H1 (cell line): ENCODE results near the gene INF2.

Source experiments
- CTCF ChIP-seq, 3 experiments: IDR thresholded peaks; 1 replicate in 2 of 3; 2 replicates in 1 of 3; pipeline versions ENCODE4 v1.5.1 to v1.6.1; 2011; ENCODE audit warnings: low read length in 3 of 3, mild to moderate bottlenecking in 3 of 3, inconsistent platforms in 2 of 3, low read depth in 1 of 3, moderate library complexity in 1 of 3; ENCODE audit not compliant: insufficient read depth in 1 of 3; ENCODE audit errors: control extremely low read depth in 1 of 3
- EP300 ChIP-seq, 2 experiments: IDR thresholded peaks; 1 replicate in 1 of 2; 2 replicates in 1 of 2; pipeline ENCODE4 v1.6.1; 2011 to 2012; ENCODE audit warnings: low read depth in 2 of 2, low read length in 2 of 2, mild to moderate bottlenecking in 2 of 2, borderline replicate concordance in 1 of 2, inconsistent platforms in 1 of 2, moderate library complexity in 1 of 2
- EZH2 ChIP-seq: fragments of 200-600 bp; sonication (generic); IDR thresholded peaks from 2 replicates; pipeline ENCODE4 v1.7.1; 2012; ENCODE audit warnings: low read depth, mild to moderate bottlenecking, moderate library complexity, low read length, inconsistent platforms; ENCODE audit not compliant: severe bottlenecking
- GTF2F1 ChIP-seq: IDR thresholded peaks from 2 replicates; pipeline ENCODE4 v1.6.1; 2012; ENCODE audit warnings: low read depth, low read length, improper control_type of control experiment, borderline replicate concordance
- MAFK ChIP-seq: IDR thresholded peaks from 2 replicates; pipeline ENCODE4 v1.6.1; 2012; ENCODE audit warnings: low read depth, mild to moderate bottlenecking, improper control_type of control experiment, low read length
- MAX ChIP-seq: IDR thresholded peaks from 2 replicates; pipeline ENCODE4 v1.6.1; 2012; ENCODE audit warnings: inconsistent platforms
- NRF1 ChIP-seq: IDR thresholded peaks from 2 replicates; pipeline ENCODE4 v1.6.1; 2011; ENCODE audit warnings: mild to moderate bottlenecking, low read depth, low read length, improper control_type of control experiment
- POLR2A ChIP-seq, 2 experiments: IDR thresholded peaks; 1 replicate in 1 of 2; 2 replicates in 1 of 2; pipeline ENCODE4 v1.6.1; 2011; ENCODE audit warnings: low read depth in 2 of 2, low read length in 2 of 2, mild to moderate bottlenecking in 2 of 2; ENCODE audit errors: control extremely low read depth in 1 of 2
- RFX5 ChIP-seq: IDR thresholded peaks from 2 replicates; pipeline ENCODE4 v1.6.1; 2011; ENCODE audit warnings: low read depth, low read length, improper control_type of control experiment, borderline replicate concordance
- RNF2 ChIP-seq: fragments of 200-900, 300-1000 bp; sonication (generic); IDR thresholded peaks from 2 replicates; pipeline ENCODE4 v1.7.1; 2016; ENCODE audit warnings: borderline replicate concordance, low read depth, mild to moderate bottlenecking, antibody characterized with exemption, low read length; ENCODE audit not compliant: poor library complexity, severe bottlenecking; ENCODE audit errors: missing control alignments
- SIN3A ChIP-seq, 2 experiments: IDR thresholded peaks in 1 of 2; conservative IDR thresholded peaks in 1 of 2; 2 replicates each; pipeline ENCODE4 v1.6.1; 2011 to 2012; ENCODE audit warnings: low read length in 2 of 2, improper control_type of control experiment in 1 of 2, low read depth in 1 of 2, mild to moderate bottlenecking in 1 of 2
- USF2 ChIP-seq: IDR thresholded peaks from 2 replicates; pipeline ENCODE4 v1.6.1; 2011; ENCODE audit warnings: low read length, improper control_type of control experiment
- ZNF274 ChIP-seq: IDR thresholded peaks from 2 replicates; pipeline ENCODE4 v1.7.0; 2012; ENCODE audit warnings: low read length, borderline replicate concordance; ENCODE audit errors: extremely low read depth

GRCh38 chr14:104695660-104696000 lies 6.2 kb downstream of the INF2 start:
- TF ChIP-seq USF2 (no peak), CTCF (IDR thresholded peaks at IDR 0.05; ENCODE audit: control extremely low read depth in 1 of 3, insufficient read depth in 1 of 3, low read depth in 1 of 3, low read length in 3 of 3) (no peak), RFX5 (no peak), SIN3A (conservative IDR thresholded peaks at IDR 0.05 in 1 of 2, IDR thresholded peaks at IDR 0.05 in 1 of 2; ENCODE audit: low read depth in 1 of 2, low read length in 2 of 2) (no peak), MAX (no peak), EP300 (IDR thresholded peaks at IDR 0.05; ENCODE audit: borderline replicate concordance in 1 of 2, low read depth in 2 of 2, low read length in 2 of 2) (no peak), ZNF274 (no peak), POLR2A (IDR thresholded peaks at IDR 0.05; ENCODE audit: control extremely low read depth in 1 of 2, low read depth in 2 of 2, low read length in 2 of 2) (no peak), EZH2 (no peak), NRF1 (no peak), GTF2F1 (no peak), RNF2 (no peak), MAFK (no peak)
